Fibroblast of mammary gland (primary cell): Measurements from ENCODE around the gene ALDH1A2.

ENCODE experiments used
- DNase-seq: peaks from one replicate; pipeline ENCODE4 v3.0.0-alpha.2; 2010; ENCODE audit warnings: low read depth
- H3K4me3 ChIP-seq: 2 replicates; pipeline ENCODE4 v1.5.1; 2011; ENCODE audit warnings: low read depth, mild to moderate bottlenecking, low read length, moderate library complexity; ENCODE audit not compliant: control insufficient read depth
- TF ChIP-seq, protein P1 (sequence below): conservative IDR thresholded peaks from 2 replicates; pipeline ENCODE4 v1.5.1; 2011; ENCODE audit warnings: low read depth, low read length, inconsistent platforms; ENCODE audit not compliant: control insufficient read depth, insufficient read depth

Gene ALDH1A2

DNA sequence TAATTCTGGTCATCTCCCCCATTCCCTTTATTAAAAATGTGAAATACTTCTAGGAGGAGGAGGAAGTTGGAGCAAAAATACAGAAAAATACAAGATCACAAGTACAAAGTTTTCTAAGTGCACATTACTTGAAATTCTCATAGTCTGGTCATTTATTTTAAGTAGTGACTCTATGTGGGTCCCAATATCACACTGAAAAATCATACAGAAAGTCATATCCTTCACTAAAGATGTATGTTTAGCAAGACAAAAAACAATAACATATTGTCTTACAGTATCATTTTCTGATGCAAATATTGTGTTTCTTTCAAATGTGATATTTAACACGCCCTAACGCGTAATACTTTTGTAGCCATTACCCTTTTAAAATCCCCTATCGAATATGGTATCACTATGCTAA is 2.5 kb downstream of the ALDH1A2 start:
- TF ChIP-seq, protein P1, sequence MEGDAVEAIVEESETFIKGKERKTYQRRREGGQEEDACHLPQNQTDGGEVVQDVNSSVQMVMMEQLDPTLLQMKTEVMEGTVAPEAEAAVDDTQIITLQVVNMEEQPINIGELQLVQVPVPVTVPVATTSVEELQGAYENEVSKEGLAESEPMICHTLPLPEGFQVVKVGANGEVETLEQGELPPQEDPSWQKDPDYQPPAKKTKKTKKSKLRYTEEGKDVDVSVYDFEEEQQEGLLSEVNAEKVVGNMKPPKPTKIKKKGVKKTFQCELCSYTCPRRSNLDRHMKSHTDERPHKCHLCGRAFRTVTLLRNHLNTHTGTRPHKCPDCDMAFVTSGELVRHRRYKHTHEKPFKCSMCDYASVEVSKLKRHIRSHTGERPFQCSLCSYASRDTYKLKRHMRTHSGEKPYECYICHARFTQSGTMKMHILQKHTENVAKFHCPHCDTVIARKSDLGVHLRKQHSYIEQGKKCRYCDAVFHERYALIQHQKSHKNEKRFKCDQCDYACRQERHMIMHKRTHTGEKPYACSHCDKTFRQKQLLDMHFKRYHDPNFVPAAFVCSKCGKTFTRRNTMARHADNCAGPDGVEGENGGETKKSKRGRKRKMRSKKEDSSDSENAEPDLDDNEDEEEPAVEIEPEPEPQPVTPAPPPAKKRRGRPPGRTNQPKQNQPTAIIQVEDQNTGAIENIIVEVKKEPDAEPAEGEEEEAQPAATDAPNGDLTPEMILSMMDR, result no peak

DNA sequence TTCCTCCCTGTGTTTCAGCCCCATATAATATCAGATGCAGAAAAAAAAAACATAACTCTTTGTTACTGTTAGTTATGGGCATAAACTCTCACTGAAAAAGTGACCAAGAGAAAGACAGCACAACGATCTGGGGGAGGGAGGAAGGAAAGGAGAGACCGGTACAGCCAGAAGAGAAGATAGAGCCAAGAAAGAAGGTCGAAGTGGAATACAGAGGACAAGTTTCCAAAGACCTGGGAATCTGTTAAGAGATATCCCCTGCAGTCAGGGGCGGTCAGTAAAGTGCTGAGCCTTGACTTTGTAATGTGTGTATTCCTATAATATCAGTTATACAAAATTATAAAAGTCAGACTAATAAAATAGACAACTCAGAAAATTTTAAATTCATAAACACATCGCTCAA is 3.3 kb downstream of the ALDH1A2 start:
- H3K4me3 ChIP-seq, result no peak overlapping the region
- TF ChIP-seq, protein P1, result no peak
- no peak for DNase-seq

More for the DNA sequence above, 2.5 kb downstream of the ALDH1A2 start:
- no peak for DNase-seq
- H3K4me3 ChIP-seq, result no peak overlapping the region

DNA sequence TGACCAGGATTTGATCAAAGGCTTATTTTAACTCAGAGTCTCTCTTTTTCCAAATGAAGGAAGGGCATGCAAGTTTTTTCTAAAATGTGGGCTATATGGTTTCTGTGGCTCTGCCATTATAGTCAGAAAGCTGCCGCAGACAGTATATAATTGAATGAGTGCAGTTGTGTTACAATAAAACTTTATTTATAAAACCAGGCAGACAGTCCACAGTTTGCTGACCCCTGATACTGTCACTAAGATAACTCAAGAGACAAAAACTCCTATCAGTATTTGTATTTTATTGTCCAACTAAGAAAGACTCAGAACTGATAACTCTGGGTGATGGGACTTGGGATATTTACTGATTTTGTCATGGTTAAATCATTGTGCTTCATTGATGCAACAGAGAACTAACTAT is 4.9 kb downstream of the ALDH1A2 start:
- H3K4me3 ChIP-seq, result no peak overlapping the region
- no peak for DNase-seq
- TF ChIP-seq, protein P1, result no peak

DNA sequence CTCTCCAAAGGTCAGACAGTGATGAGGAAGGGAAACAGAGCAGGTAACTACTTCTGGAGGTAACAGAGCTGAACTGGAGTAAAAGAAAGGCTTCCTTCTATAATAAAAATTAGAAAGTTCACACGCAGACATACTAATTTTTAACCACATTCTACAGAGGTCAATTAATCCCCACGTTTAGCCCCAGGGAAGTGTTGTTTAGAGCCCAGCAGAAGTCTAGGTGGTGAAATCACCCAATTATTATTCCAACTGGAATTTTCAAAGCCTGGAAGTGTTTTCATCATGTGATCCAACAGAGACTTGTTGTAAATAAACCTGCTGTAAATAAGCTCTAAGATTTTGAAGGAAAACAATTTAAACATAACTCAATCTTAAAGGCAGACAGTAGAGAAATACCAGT is 6.8 kb downstream of the ALDH1A2 start:
- H3K4me3 ChIP-seq, result no peak overlapping the region
- DNase-seq, result no peak
- TF ChIP-seq, protein P1, result no peak

DNA sequence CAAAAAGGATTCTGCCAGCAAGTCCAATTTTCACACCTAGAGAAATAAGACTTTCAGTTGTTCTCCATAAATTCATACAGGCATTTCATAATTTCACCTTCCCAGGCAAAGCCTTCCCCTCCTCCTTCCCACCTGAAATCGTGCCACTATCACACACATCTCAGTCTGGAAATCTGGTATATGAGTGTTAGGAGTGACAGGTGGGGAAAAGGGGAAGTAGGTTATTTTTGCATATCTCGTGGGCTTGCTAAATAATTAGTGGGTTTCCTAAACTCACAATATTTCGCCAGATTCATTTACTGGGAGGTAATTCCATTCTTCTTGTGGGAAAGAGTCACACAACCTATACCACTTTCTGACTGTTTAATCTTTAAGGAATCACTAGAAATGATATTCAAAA is 7.4 kb downstream of the ALDH1A2 start:
- DNase-seq, result no peak
- H3K4me3 ChIP-seq, result no peak overlapping the region
- TF ChIP-seq, protein P1, result no peak

DNA sequence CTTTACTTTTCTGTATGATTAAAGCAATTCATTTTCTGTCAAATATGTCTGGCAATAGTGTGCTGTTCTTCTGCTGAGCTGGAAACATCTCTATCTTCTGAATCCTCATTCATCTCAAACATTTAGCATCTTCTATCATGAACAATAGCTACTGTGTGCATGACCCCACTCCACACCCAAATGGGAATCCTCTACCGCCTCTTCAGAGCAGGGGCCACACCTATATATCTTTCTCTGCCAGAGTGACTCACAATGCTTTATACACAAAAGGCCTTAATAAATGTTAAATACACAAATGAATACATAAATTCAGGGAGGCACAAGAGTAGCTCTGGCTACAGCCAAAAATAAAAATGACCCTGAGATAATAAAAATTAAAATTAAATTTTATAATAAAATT is 8.0 kb downstream of the ALDH1A2 start:
- no peak overlapping the region for H3K4me3 ChIP-seq
- no peak for DNase-seq
- TF ChIP-seq, protein P1, result no peak

DNA sequence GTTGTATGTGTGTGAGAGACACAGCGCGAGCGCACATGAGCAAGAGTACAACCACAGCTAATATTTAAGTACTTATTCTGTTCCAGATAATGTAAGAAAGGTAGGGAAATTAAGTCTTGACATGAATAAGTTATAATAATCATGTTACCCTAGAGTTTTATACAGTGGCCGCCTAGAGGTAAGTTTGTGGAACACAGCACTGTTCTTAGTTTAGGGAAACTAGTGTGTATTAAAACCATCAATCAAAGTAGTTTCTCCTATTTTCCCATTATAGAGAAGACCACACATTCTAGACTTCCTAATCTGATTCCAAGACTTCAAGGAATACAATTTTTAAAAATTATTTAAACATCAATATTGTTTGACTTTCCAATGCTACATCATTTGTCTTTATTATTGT is 9.5 kb downstream of the ALDH1A2 start:
- no peak for DNase-seq
- H3K4me3 ChIP-seq, result no peak overlapping the region
- TF ChIP-seq, protein P1, result peak; percentile 17
